RWPE2 (cell line): ENCODE measurements around the gene ANKS1B.

Source experiments
- ATAC-seq: fragments of 200-7000 bp; cut with Tn5 transposase; 3 replicates; pipeline ENCODE4 v1.9.1; 2021; ENCODE audit warnings: low read depth
- DNase-seq: peaks from one replicate; pipeline ENCODE4 v3.0.0-alpha.2; 2020; ENCODE audit warnings: low spot score
- H3K27ac ChIP-seq: fragments of 450-650 bp; 2 replicates; pipeline ENCODE4 v1.5.1; 2017; ENCODE audit warnings: mild to moderate bottlenecking; ENCODE audit not compliant: poor library complexity, severe bottlenecking
- H3K27me3 ChIP-seq: fragments of 250-450 bp; sonication (Bioruptor Pico); 2 replicates; pipeline ENCODE4 v1.5.1; 2021; ENCODE audit warnings: mild to moderate bottlenecking, moderate library complexity; ENCODE audit not compliant: insufficient read depth, poor library complexity, severe bottlenecking
- H3K36me3 ChIP-seq: fragments of 250-450 bp; sonication (Bioruptor Pico); 2 replicates; pipeline ENCODE4 v1.5.1; 2020; ENCODE audit warnings: low read depth, mild to moderate bottlenecking, moderate library complexity
- H3K4me1 ChIP-seq: fragments of 250-450 bp; sonication (Bioruptor Pico); 2 replicates; pipeline ENCODE4 v1.5.1; 2021; ENCODE audit warnings: mild to moderate bottlenecking, moderate library complexity; ENCODE audit not compliant: insufficient read depth, poor library complexity, severe bottlenecking
- H3K4me3 ChIP-seq: fragments of 250-450 bp; sonication (Bioruptor Pico); 2 replicates; pipeline ENCODE4 v1.5.1; 2021; ENCODE audit warnings: mild to moderate bottlenecking, moderate library complexity; ENCODE audit not compliant: severe bottlenecking
- H3K9me3 ChIP-seq: fragments of 250-450 bp; sonication (Bioruptor Pico); 2 replicates; pipeline ENCODE4 v1.5.1; 2021; ENCODE audit warnings: mild to moderate bottlenecking, moderate library complexity; ENCODE audit not compliant: severe bottlenecking
- TF ChIP-seq, protein P1 (sequence below): fragments of 450-650 bp; IDR thresholded peaks from one replicate; pipeline ENCODE4 v1.5.1; 2017; ENCODE audit warnings: mild to moderate bottlenecking, moderate library complexity; ENCODE audit not compliant: poor library complexity, severe bottlenecking

ANKS1B gene

GRCh38 chr12:99513066-99513465 is 471.7 kb downstream of the ANKS1B start:
- DNase-seq (no peak), ATAC-seq (no peak)
- Histone ChIP-seq H3K27me3 (no peaks in the 10 kb centered on the region), H3K9me3 (no peaks in the 10 kb centered on the region), H3K4me3 (no peak overlapping the region), H3K4me1 (no peaks in the 10 kb centered on the region), H3K27ac (no peak overlapping the region), H3K36me3 (no peaks in the 10 kb centered on the region)
- TF ChIP-seq, protein P1, sequence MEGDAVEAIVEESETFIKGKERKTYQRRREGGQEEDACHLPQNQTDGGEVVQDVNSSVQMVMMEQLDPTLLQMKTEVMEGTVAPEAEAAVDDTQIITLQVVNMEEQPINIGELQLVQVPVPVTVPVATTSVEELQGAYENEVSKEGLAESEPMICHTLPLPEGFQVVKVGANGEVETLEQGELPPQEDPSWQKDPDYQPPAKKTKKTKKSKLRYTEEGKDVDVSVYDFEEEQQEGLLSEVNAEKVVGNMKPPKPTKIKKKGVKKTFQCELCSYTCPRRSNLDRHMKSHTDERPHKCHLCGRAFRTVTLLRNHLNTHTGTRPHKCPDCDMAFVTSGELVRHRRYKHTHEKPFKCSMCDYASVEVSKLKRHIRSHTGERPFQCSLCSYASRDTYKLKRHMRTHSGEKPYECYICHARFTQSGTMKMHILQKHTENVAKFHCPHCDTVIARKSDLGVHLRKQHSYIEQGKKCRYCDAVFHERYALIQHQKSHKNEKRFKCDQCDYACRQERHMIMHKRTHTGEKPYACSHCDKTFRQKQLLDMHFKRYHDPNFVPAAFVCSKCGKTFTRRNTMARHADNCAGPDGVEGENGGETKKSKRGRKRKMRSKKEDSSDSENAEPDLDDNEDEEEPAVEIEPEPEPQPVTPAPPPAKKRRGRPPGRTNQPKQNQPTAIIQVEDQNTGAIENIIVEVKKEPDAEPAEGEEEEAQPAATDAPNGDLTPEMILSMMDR, result no peak

DNA sequence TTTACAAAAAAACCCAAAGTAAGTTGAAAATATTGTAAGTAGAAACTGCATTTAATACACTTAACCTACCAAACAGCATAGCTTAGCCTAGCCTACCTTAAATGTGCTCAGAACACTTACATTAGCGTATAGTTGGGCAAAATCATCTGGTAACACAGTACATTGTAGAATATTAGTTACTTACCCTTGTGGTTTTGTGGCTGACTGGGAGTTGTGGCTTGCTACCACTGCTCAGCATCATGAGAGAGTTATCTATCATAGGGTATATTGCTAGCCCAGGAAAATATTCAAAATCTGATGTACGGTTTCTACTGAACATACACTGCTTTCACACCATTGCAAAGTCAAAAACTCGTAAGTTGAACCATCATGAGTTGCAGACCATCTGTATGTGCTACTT is 478.9 kb downstream of the ANKS1B start:
- Histone ChIP-seq H3K27ac (no peak overlapping the region), H3K27me3 (no peaks in the 10 kb centered on the region), H3K36me3 (no peaks in the 10 kb centered on the region), H3K9me3 (no peaks in the 10 kb centered on the region), H3K4me1 (no peaks in the 10 kb centered on the region), H3K4me3 (no peak overlapping the region)
- ATAC-seq (no peak), DNase-seq (no peak)
- TF ChIP-seq, protein P1, result no peak

GRCh38 chr12:99498756-99499155 is 486.0 kb downstream of the ANKS1B start:
- Histone ChIP-seq H3K27me3 (no peaks in the 10 kb centered on the region), H3K4me3 (no peak overlapping the region), H3K4me1 (no peaks in the 10 kb centered on the region), H3K9me3 (no peaks in the 10 kb centered on the region), H3K27ac (no peak overlapping the region), H3K36me3 (no peaks in the 10 kb centered on the region)
- peak; percentile 98 for ATAC-seq
- TF ChIP-seq, protein P1, result no peak
- no peak for DNase-seq

DNA sequence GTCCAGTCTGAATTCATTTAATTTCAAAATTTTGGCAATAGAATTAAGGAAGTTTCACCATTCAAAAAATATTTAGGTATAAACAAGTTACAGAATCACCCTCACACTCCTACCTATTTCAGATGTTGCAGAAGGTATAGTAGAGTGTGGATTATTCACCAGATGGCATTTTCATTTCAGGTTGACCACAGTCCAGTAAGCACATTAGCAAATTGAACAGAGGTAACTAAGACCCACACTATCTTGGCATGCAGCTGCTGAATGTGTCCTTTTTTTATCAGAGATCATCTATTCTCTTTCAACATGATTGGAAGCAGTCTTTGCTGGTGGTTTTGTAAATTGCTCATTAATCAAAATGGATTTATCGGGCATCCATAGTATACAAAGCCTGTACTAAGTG is 488.9 kb downstream of the ANKS1B start:
- DNase-seq (no peak), ATAC-seq (no peak)
- H3K36me3 ChIP-seq, result no peaks in the 10 kb centered on the region
- H3K27ac ChIP-seq, result no peak overlapping the region
- H3K27me3 ChIP-seq, result no peaks in the 10 kb centered on the region
- H3K4me3 ChIP-seq, result no peak overlapping the region
- TF ChIP-seq, protein P1, result no peak
- no peaks in the 10 kb centered on the region for H3K4me1 ChIP-seq
- H3K9me3 ChIP-seq, result no peaks in the 10 kb centered on the region

GRCh38 chr12:99493197-99493596 is 491.5 kb downstream of the ANKS1B start:
- H3K27ac ChIP-seq, result no peak overlapping the region
- TF ChIP-seq, protein P1, result no peak

More at GRCh38 chr12:99493197-99493596, 491.5 kb downstream of the ANKS1B start:
- H3K4me1 ChIP-seq, result no peaks in the 10 kb centered on the region
- H3K4me3 ChIP-seq, result no peak overlapping the region
- DNase-seq (no peak), ATAC-seq (no peak)
- no peaks in the 10 kb centered on the region for H3K27me3 ChIP-seq
- no peaks in the 10 kb centered on the region for H3K36me3 ChIP-seq
- no peaks in the 10 kb centered on the region for H3K9me3 ChIP-seq
